WTC11 (cell line): ENCODE data around the gene KRTAP4-7. TPM values are rescaled to one million over a fixed set of nuclear protein-coding genes. Genes with fewer than 3 reads are reported as not detected.
"Not testable (repeated sequence)": the region's sequence is repeated elsewhere in the genome, so short reads cannot be mapped to it uniquely, and the experiment has no call there.

Experiments
- ATAC-seq: fragments of 200-7000 bp; cut with Tn5 transposase; 2 replicates; pipeline ENCODE4 v1.10.0; 2021; ENCODE audit warnings: mild to moderate bottlenecking, moderate library complexity
- CTCF ChIA-PET: fragments of 300-600 bp; sonication (Branson Sonifier 250); formaldehyde crosslinking; loops from one replicate; lab custom pipeline; 2021; ENCODE audit warnings: antibody characterized with exemption; lab: Charles Lee
- POLR2A ChIA-PET: fragments of 350-600 bp; sonication (Branson Sonifier 250); formaldehyde crosslinking; loops from one replicate; lab custom pipeline; 2021; ENCODE audit warnings: antibody characterized with exemption; lab: Charles Lee
- DNase-seq: peaks from one replicate; pipeline ENCODE4 v3.0.0; 2021; ENCODE audit warnings: low spot score
- H3K27ac Mint-ChIP-seq: 2 replicates; pipeline ENCODE4 v1.8.0; 2021; ENCODE audit warnings: mixed read lengths
- H3K27me3 Mint-ChIP-seq: 2 replicates; pipeline ENCODE4 v1.8.0; 2021; ENCODE audit warnings: low read depth, mild to moderate bottlenecking, moderate library complexity, mixed read lengths
- H3K36me3 Mint-ChIP-seq: 2 replicates; pipeline ENCODE4 v1.8.0; 2021; ENCODE audit warnings: mixed read lengths
- H3K4me1 Mint-ChIP-seq: 2 replicates; pipeline ENCODE4 v1.8.0; 2022; ENCODE audit warnings: mixed read lengths
- H3K4me3 Mint-ChIP-seq: 2 replicates; pipeline ENCODE4 v1.8.0; 2021; ENCODE audit warnings: mild to moderate bottlenecking, moderate library complexity, mixed read lengths
- H3K9me3 Mint-ChIP-seq: 2 replicates; pipeline ENCODE4 v1.8.0; 2021; ENCODE audit warnings: mixed read lengths
- FOXJ3 ChIP-seq: sonication (generic); formaldehyde crosslinking; IDR thresholded peaks from 2 replicates; pipeline ENCODE4 v1.9.0; 2021; ENCODE audit warnings: missing genetic modification reagents, mild to moderate bottlenecking, borderline replicate concordance
- NR2C2 ChIP-seq: sonication (generic); formaldehyde crosslinking; IDR thresholded peaks from 2 replicates; pipeline ENCODE4 v1.8.0; 2022; ENCODE audit warnings: mild to moderate bottlenecking, missing genetic modification reagents
- SMAD3 ChIP-seq: sonication (generic); formaldehyde crosslinking; IDR thresholded peaks from 2 replicates; pipeline ENCODE4 v1.8.0; 2022; ENCODE audit warnings: missing genetic modification reagents, mild to moderate bottlenecking, borderline replicate concordance
- TEAD1 ChIP-seq: sonication (generic); formaldehyde crosslinking; IDR thresholded peaks from 2 replicates; pipeline ENCODE4 v1.8.0; 2022; ENCODE audit warnings: mild to moderate bottlenecking, missing genetic modification reagents
- USF1 ChIP-seq: sonication (generic); formaldehyde crosslinking; IDR thresholded peaks from 2 replicates; pipeline ENCODE4 v1.8.0; 2022; ENCODE audit warnings: mild to moderate bottlenecking, missing genetic modification reagents
- ZNF232 ChIP-seq: sonication (generic); formaldehyde crosslinking; IDR thresholded peaks from 2 replicates; pipeline ENCODE4 v1.8.0; 2022; ENCODE audit warnings: mild to moderate bottlenecking, missing genetic modification reagents
- ZNF317 ChIP-seq: sonication (generic); formaldehyde crosslinking; IDR thresholded peaks from 2 replicates; pipeline ENCODE4 v1.8.1; 2023; ENCODE audit warnings: low read depth, mild to moderate bottlenecking, moderate library complexity, missing genetic modification reagents, borderline replicate concordance
- ZNF423 ChIP-seq: fragments of 250-450 bp; sonication (Bioruptor Pico); IDR thresholded peaks from 2 replicates; pipeline ENCODE4 v2.1.2; 2022; ENCODE audit warnings: mild to moderate bottlenecking, moderate library complexity
- total RNA-seq: library from RNA; stranded (reverse); gene quantifications from 3 replicates; pipeline ENCODE4 v1.2.3, GENCODE V29; 2021
- TF ChIP-seq, protein P1 (sequence below): sonication (generic); formaldehyde crosslinking; IDR thresholded peaks from 2 replicates; pipeline ENCODE4 v1.8.1; 2022; ENCODE audit warnings: missing genetic modification reagents, borderline replicate concordance
- TF ChIP-seq, protein P2 (sequence below): fragments of 200-600 bp; IDR thresholded peaks from 2 replicates; pipeline ENCODE4 v1.8.0; 2022; ENCODE audit warnings: antibody characterized with exemption
- TF ChIP-seq, protein P3 (sequence below): sonication (generic); formaldehyde crosslinking; IDR thresholded peaks from 2 replicates; pipeline ENCODE4 v1.8.0; 2023; ENCODE audit warnings: mild to moderate bottlenecking, missing genetic modification reagents
- TF ChIP-seq, protein P4 (sequence below): sonication (generic); formaldehyde crosslinking; IDR thresholded peaks from 2 replicates; pipeline ENCODE4 v1.8.0; 2022; ENCODE audit warnings: missing genetic modification reagents

KRTAP4-7 gene
- total RNA-seq, 1 experiment from 2014 or later, result not detected

GRCh38 chr17:41121742-41122141 lies 37.8 kb downstream of the KRTAP4-7 start:
- CTCF ChIA-PET, result no interaction called here

DNA sequence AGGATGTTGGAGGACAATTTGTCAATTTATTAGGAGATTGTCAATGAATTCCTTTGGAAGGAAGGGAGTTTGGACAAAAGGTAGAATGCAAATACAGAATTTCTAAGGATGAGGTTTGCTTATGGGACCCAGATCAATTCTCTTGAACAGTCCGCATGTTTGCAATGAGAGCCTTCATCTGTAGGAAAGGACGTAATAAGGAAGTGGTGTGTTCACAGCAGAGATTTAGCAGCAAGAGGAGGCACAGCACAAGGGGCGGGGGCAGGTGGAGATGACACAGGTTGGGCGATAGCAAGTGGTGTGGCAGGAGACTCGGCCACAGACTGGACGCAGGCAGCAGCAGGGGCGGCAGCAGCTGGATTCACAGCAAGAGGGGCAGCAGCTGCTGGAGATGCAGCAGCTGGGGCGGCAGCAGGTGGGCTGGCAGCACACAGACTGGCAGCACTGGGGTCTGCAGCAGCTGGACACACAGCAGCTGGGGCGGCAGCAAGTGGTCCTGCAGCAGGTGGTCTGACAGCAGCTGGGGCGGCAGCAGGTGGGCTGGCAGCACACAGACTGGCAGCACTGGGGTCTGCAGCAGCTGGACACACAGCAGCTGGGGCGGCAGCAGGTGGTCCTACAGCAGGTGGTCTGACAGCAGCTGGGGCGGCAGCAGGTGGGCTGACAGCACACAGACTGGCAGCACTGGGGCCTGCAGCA lies 39.5 kb downstream of the KRTAP4-7 start:
- H3K36me3 Mint-ChIP-seq, POLR2A ChIA-PET, H3K27me3 Mint-ChIP-seq, H3K4me3 Mint-ChIP-seq, CTCF ChIA-PET, ATAC-seq, DNase-seq: not testable (repeated sequence)
- Mint-ChIP-seq H3K27ac (0 out of 2 replicates have a peak overlapping the region, but pooled peaks have one; percentile 15), H3K9me3 (peaks cover 29% of the 10 kb centered on the region), H3K4me1 (peaks cover 14% of the 10 kb centered on the region)

More at GRCh38 chr17:41121742-41122141, 37.8 kb downstream of the KRTAP4-7 start:
- Mint-ChIP-seq H3K27ac (no peak overlapping the region), H3K9me3 (peaks cover 29% of the 10 kb centered on the region)
- TF ChIP-seq ZNF423 (CRISPR knock-in tag) (no peak), NR2C2 (no peak), ZNF317 (CRISPR knock-in tag) (no peak), TEAD1 (no peak), FOXJ3 (CRISPR knock-in tag) (no peak), SMAD3 (CRISPR knock-in tag) (no peak), USF1 (CRISPR knock-in tag) (no peak), ZNF232 (CRISPR knock-in tag) (no peak)
- TF ChIP-seq, protein P1, sequence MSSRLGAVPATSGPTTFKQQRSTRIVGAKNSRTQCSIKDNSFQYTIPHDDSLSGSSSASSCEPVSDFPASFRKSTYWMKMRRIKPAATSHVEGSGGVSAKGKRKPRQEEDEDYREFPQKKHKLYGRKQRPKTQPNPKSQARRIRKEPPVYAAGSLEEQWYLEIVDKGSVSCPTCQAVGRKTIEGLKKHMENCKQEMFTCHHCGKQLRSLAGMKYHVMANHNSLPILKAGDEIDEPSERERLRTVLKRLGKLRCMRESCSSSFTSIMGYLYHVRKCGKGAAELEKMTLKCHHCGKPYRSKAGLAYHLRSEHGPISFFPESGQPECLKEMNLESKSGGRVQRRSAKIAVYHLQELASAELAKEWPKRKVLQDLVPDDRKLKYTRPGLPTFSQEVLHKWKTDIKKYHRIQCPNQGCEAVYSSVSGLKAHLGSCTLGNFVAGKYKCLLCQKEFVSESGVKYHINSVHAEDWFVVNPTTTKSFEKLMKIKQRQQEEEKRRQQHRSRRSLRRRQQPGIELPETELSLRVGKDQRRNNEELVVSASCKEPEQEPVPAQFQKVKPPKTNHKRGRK (CRISPR knock-in tag), result no peak
- TF ChIP-seq, protein P2, sequence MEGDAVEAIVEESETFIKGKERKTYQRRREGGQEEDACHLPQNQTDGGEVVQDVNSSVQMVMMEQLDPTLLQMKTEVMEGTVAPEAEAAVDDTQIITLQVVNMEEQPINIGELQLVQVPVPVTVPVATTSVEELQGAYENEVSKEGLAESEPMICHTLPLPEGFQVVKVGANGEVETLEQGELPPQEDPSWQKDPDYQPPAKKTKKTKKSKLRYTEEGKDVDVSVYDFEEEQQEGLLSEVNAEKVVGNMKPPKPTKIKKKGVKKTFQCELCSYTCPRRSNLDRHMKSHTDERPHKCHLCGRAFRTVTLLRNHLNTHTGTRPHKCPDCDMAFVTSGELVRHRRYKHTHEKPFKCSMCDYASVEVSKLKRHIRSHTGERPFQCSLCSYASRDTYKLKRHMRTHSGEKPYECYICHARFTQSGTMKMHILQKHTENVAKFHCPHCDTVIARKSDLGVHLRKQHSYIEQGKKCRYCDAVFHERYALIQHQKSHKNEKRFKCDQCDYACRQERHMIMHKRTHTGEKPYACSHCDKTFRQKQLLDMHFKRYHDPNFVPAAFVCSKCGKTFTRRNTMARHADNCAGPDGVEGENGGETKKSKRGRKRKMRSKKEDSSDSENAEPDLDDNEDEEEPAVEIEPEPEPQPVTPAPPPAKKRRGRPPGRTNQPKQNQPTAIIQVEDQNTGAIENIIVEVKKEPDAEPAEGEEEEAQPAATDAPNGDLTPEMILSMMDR, result no peak
- TF ChIP-seq, protein P3, sequence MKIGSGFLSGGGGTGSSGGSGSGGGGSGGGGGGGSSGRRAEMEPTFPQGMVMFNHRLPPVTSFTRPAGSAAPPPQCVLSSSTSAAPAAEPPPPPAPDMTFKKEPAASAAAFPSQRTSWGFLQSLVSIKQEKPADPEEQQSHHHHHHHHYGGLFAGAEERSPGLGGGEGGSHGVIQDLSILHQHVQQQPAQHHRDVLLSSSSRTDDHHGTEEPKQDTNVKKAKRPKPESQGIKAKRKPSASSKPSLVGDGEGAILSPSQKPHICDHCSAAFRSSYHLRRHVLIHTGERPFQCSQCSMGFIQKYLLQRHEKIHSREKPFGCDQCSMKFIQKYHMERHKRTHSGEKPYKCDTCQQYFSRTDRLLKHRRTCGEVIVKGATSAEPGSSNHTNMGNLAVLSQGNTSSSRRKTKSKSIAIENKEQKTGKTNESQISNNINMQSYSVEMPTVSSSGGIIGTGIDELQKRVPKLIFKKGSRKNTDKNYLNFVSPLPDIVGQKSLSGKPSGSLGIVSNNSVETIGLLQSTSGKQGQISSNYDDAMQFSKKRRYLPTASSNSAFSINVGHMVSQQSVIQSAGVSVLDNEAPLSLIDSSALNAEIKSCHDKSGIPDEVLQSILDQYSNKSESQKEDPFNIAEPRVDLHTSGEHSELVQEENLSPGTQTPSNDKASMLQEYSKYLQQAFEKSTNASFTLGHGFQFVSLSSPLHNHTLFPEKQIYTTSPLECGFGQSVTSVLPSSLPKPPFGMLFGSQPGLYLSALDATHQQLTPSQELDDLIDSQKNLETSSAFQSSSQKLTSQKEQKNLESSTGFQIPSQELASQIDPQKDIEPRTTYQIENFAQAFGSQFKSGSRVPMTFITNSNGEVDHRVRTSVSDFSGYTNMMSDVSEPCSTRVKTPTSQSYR (CRISPR knock-in tag), result no peak
- TF ChIP-seq, protein P4, sequence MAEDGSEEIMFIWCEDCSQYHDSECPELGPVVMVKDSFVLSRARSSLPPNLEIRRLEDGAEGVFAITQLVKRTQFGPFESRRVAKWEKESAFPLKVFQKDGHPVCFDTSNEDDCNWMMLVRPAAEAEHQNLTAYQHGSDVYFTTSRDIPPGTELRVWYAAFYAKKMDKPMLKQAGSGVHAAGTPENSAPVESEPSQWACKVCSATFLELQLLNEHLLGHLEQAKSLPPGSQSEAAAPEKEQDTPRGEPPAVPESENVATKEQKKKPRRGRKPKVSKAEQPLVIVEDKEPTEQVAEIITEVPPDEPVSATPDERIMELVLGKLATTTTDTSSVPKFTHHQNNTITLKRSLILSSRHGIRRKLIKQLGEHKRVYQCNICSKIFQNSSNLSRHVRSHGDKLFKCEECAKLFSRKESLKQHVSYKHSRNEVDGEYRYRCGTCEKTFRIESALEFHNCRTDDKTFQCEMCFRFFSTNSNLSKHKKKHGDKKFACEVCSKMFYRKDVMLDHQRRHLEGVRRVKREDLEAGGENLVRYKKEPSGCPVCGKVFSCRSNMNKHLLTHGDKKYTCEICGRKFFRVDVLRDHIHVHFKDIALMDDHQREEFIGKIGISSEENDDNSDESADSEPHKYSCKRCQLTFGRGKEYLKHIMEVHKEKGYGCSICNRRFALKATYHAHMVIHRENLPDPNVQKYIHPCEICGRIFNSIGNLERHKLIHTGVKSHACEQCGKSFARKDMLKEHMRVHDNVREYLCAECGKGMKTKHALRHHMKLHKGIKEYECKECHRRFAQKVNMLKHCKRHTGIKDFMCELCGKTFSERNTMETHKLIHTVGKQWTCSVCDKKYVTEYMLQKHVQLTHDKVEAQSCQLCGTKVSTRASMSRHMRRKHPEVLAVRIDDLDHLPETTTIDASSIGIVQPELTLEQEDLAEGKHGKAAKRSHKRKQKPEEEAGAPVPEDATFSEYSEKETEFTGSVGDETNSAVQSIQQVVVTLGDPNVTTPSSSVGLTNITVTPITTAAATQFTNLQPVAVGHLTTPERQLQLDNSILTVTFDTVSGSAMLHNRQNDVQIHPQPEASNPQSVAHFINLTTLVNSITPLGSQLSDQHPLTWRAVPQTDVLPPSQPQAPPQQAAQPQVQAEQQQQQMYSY (CRISPR knock-in tag), result no peak
- TF ChIP-seq, all 79 proteins: peak for 0
- POLR2A ChIA-PET, result no interaction called here
- peaks cover 20% of the 10 kb centered on the region for H3K4me1 Mint-ChIP-seq
- peaks cover 4% of the 10 kb centered on the region; the same call in 1 of the 2 replicates for H3K27me3 Mint-ChIP-seq
- no peak overlapping the region for H3K4me3 Mint-ChIP-seq
- DNase-seq, result no peak
- no peak for ATAC-seq
- peaks cover 5% of the 10 kb centered on the region for H3K36me3 Mint-ChIP-seq
